HG02623 (cell line): ENCODE data around the gene LATS2.

Experiments
- ATAC-seq: cut with Tn5 transposase; IDR thresholded peaks from one replicate; pipeline ENCODE4 v1.9.1; 2021; ENCODE audit warnings: moderate library complexity; ENCODE audit not compliant: unreplicated experiment

Gene LATS2

DNA sequence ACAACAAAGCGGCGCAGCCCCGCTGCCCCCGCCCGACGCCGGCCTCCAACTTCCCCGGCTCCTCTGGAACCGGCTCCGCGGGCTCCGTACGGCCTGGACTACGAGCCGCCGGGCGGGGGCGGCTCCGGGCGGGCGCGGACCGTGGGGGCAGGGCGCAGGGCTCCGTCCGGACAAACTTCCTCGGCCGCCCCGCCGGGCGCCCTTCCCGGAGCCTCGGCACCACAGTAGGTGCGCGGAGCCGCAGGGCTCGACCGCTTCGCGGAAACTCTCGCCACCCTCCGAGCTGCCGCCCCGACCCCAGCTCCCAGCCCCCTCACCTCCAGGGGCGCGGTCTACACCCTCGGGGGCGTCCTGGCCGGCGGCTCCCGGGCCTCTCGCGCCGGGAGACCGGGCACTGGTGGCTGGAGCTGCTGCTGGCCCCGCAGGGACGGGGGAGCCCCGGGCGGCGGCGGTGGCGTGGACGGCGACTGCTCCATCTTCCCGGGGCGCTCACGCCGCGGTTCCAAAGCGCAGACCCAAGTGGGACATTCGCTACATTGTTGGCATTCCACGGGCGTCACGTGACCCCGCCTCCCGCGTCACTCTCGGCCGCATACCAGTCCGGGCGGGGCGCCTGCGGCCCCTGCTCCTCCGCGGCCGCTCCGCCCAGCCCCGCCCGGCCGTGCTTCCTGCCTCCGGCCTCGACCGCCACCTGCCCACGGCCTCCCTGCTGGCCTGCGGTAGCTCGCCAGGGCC is at the start of gene LATS2:
TSS of gene LATS2 (minus strand) at position 558 of the 735 bp plus-strand sequence. CDS start 15,560 bp downstream, outside the sequence.
- peak; percentile 85 for ATAC-seq

DNA sequence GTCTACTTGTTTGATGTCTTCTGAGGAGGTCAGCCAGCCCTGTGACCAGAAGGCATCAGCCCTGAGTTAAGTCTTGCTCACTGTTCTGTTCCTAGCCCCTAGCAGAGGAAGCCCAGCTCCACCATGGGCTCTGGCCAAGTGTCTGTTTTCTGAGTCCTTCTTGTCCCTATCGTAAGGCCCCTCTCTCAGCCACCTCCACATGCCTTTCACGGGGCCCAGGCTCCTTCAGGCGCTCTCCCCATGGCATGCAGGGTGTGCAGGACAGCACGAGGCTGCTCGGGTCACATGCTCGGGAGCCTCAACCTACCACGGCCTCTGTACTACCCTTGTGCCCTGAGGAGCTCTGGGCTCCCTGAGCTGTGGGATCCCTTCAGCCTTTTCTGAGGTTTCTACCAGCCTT is 47.8 kb upstream of the LATS2 start:
- no peak for ATAC-seq

DNA sequence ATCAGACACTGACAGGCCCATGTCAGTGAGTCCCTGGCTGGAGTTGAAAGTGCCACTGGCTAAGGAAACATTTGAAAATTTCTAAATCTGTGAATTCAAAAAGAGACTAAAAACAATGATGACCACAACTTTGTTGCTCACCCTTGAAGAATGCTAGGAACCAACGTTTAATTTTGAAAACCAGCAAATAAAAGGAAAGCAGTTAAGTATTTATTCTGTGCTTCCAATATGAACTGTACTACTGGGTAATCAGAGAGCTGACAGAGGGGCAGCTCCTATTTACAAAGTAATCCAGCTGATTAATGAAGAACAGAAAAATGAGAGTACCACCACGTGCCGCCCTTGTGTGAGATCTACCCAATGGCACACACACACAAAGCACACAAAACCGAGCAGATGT is 44.7 kb upstream of the LATS2 start:
- no peak for ATAC-seq

GRCh38 chr13:21104199-21105019 is 43.0 kb upstream of the LATS2 start:
- ATAC-seq, result no peak

DNA sequence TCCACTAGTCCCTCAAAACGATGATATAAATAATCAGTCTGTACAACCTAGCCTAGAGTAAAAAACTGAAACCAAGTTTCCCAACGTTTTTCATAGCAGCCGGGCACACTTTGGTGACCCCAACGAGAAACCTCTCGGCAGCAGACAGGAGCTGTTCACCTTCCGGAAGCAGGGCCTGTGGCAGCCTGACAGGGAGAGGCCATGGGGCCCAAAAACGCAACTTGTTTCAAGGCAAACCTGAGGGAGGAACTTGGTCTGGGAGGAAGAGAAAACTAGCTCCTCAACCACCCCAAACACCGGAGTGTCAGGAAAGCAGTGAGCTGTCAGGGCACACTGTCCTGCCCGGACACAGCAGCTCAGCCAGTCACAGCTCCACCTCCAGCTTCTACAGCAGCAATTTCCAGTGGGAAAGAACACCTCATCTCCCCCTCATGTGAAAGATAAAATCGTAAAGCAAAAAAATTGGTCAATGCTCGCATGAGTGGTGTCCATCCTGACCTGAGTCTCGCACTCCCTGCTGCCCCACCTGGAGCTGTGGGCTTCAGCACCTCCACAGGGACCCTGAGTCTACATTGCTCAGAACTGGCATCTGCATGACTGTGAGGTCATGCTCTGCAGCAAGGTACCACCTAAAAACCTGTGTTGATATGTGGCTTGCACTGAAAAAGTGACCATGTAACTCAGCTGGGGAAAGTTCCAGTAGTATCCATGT is 40.6 kb upstream of the LATS2 start:
- no peak for ATAC-seq

GRCh38 chr13:21100994-21101757 is 39.8 kb upstream of the LATS2 start:
- no peak for ATAC-seq

DNA sequence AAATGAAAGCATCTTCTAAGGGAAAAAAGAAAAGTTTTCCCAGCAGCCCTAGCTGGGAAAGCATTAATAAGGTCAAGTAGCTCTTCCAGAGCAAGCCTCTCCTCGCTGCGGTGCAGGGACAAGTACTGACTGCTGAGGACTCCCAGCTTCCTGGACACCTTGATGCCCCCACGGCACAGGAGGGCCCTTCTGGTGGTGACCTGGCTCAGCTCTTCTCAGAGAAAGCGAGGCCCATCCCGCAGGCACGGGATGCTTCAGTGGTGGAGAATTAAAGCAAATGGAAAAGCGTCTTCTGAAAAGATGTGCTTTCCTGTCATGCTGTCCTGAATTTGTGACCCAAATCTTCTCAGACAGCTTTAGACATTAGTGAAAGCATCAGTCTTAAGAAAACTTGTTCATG is 38.8 kb upstream of the LATS2 start:
- no peak for ATAC-seq

- ATAC-seq, result no peak
These were observed 33.9 kb upstream of the LATS2 start for GRCh38 chr13:21095311-21095710.

DNA sequence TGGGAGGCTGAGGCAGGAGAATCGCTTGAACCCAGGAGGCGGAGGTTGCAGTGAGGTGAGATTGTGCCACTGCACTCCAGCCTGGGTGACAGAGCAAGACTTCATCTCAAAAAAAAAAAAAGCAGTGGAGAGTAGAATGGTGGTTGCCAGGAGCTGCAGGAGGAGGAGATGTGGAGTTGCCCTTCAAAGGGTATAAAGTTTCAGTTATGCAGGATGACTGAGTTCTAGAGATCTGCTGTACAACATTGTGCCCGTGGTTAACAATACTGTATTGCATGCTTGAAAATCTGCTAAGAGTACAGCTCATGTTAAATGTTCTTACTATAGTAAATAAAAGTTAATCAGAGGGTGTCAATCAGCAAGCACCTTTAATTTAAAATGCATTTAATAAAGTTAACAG is 28.4 kb upstream of the LATS2 start:
- ATAC-seq, result no peak

GRCh38 chr13:21088534-21088933 is 27.1 kb upstream of the LATS2 start:
- ATAC-seq, result no peak

- ATAC-seq, result no peak
These were observed 25.5 kb upstream of the LATS2 start for GRCh38 chr13:21086929-21087328.

GRCh38 chr13:21081926-21082325 is 20.5 kb upstream of the LATS2 start:
- ATAC-seq, result no peak

DNA sequence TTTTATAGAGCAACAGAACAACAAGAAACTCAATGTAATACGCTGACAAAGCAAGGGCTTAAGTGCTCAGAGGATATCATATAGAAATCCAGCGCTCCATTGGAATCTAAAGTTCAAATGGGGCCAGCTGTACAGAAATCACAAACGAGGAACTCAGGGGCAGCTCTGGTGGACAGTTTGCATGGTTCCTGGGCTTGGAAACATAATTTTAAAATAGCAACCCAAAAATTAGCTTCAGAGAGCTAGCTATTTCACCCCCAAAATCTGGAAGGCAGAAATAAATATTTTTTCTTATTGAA is 19.2 kb upstream of the LATS2 start:
- ATAC-seq, result no peak

DNA sequence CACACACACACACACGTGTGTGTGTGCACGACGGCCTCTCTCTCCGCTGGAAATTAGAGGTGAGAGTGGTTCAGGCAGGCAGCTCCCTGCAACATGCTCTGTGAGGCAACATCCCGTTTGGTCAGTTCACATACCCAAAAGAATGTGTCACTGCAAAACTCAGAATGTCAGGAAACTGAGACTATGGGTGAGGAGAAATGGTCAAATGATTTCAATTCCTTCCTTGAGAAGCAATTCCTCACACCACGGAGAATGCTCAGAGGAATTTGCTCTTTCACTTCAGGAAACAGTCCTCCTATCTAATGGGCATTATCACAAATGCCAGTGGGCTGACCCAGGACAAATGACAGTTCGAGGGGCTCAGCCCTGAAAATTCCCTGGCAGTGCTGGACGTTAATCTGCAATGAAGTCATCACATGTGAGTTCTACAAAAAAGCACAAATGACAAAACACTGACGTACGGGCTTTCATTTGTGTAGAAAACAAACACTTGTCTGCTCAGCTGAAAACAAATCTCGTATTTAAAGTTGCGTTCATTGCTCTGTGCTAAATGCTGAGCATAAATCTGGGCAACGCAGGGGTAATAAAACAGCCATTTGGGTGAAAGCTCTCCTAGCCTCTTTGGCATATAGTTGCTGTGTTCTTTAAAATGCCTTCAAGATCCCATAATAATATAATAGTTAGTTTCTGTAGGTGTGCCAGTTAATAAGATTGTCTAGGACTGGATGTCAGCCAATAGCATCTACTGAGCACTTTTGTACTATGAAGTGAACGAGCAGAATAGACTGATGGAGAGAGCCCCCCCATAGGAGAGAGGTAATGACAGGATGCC is 18.6 kb upstream of the LATS2 start:
- no peak for ATAC-seq

GRCh38 chr13:21079221-21079620 is 17.8 kb upstream of the LATS2 start:
- ATAC-seq, result no peak

DNA sequence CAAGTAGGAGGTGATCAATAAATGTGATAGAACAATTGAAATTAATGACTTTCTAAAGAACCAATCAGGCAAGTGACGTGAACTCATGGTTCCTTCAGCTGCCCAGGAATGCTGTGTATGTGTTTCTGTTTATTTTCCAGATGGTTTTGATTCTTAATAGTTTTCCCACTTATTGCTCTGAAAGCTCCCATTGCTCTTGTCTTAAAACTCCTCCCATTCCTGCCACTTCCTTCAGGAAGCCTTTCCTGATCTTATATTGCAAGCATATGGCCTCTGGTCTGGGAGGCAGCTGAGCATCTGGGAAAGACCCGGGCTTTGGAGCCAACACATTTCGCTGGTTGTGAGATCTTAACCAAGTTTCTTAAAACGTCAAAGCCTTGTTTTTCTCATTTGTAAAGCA is 17.1 kb upstream of the LATS2 start:
- no peak for ATAC-seq

DNA sequence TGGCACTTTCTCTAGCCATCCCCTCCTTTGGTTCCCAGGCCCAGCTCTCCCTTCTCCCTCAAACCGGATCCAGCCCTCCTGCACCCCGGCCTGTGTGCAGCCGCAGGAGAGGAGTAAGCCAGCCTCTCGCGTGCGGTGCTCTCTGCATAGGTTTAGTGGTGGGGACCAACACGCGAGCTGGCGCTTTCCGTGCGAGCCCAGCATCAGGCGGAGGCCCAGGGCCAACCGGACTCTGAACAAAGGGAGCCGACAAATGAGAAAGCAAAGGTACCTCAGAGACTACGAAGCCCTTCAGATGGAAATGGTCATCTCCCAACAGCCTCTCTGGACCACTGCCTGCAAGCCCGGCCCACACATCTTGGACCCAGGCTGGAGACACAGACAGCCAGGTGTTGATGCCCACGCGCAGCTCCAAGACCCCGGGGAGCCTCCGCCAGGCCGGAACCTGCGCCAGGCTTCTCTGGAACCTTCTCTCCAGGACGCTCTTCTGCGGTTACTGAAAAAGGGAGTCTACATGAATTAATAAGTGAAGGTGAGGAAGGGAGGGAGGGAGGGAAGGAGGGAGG is 16.5 kb upstream of the LATS2 start:
- ATAC-seq, result no peak

DNA sequence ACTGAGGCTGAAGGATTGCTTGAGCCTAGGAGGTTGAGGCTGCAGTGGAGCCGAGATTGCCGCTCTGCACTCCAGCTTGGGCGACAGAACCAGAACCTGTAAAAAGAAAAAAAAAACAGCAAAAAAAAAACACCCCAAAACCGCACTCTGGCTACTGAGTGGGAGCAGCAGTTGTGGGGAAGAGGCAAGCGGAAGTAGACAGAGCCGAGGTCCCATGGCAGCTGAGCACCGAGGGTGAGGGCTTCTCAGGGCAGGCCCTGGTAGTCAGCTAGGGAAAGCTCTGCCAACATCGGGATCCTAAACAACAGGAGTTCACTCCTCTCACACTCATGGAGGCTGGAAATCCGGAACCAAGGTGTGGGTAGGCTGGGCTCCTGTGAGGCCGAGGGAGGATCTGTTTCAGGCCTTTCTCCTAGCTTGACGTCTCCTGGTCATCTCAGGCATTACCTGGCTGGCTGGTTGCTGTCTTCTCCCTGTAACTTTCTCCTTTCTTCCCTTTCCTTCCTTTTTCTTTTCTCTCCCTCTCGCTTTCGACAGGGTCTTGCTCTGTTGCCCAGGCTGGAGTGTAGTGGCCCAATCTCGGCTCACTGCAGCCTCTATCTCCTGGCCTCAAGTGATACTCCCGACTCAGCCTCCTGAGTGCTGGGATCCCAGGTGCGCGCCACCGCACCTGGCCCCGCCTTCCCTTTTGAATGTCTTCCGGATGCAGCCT is 15.8 kb upstream of the LATS2 start:
- no peak for ATAC-seq

- no peak for ATAC-seq
These were observed 14.9 kb upstream of the LATS2 start for GRCh38 chr13:21076253-21076652.
